ENCODE results near the gene CARD9.
"Not testable (repeated sequence)": the region's sequence is repeated elsewhere in the genome, so short reads cannot be mapped to it uniquely, and the experiment has no call there.

Gene CARD9

GRCh38 chr9:136319955-136320354, 53.5 kb downstream of the CARD9 start:
- CTCF ChIA-PET, H3K4me3 Mint-ChIP-seq, H3K27ac Mint-ChIP-seq, H3K36me3 Mint-ChIP-seq, DNase-seq, H3K4me1 Mint-ChIP-seq: not testable (repeated sequence)
- peaks cover 32% of the 10 kb centered on the region for H3K27me3 Mint-ChIP-seq
- H3K9me3 Mint-ChIP-seq, result peaks cover 18% of the 10 kb centered on the region

- H3K36me3 Mint-ChIP-seq, DNase-seq, H3K4me1 Mint-ChIP-seq, CTCF ChIA-PET, H3K4me3 Mint-ChIP-seq, H3K27ac Mint-ChIP-seq: not testable (repeated sequence)
- Mint-ChIP-seq H3K27me3 (peaks cover 29% of the 10 kb centered on the region), H3K9me3 (peaks cover 25% of the 10 kb centered on the region)
These were observed 54.2 kb downstream of the CARD9 start for GRCh38 chr9:136319244-136319643.

- DNase-seq, result no peak
- no peak overlapping the region for H3K4me3 Mint-ChIP-seq
- peaks cover 25% of the 10 kb centered on the region for H3K27me3 Mint-ChIP-seq
- peaks cover 25% of the 10 kb centered on the region for H3K9me3 Mint-ChIP-seq
- CTCF ChIA-PET, result no interaction called here
- H3K4me1 Mint-ChIP-seq, result no peaks in the 10 kb centered on the region
- peaks cover 3% of the 10 kb centered on the region for H3K36me3 Mint-ChIP-seq
- no peak overlapping the region for H3K27ac Mint-ChIP-seq
These were observed 54.7 kb downstream of the CARD9 start for GRCh38 chr9:136318776-136319241.

GRCh38 chr9:136318111-136318775, 55.2 kb downstream of the CARD9 start:
- H3K4me3 Mint-ChIP-seq, result no peak overlapping the region
- H3K9me3 Mint-ChIP-seq, result peaks cover 25% of the 10 kb centered on the region
- no peak overlapping the region for H3K27ac Mint-ChIP-seq
- CTCF ChIA-PET, result no interaction called here
- H3K4me1 Mint-ChIP-seq, result no peaks in the 10 kb centered on the region
- H3K36me3 Mint-ChIP-seq, result peaks cover 3% of the 10 kb centered on the region
- DNase-seq, result no peak
- H3K27me3 Mint-ChIP-seq, result peaks cover 19% of the 10 kb centered on the region

GRCh38 chr9:136317695-136318094, 55.8 kb downstream of the CARD9 start:
- no peak for DNase-seq
- Mint-ChIP-seq H3K36me3 (peaks cover 3% of the 10 kb centered on the region), H3K4me1 (no peaks in the 10 kb centered on the region), H3K9me3 (peaks cover 25% of the 10 kb centered on the region), H3K27ac (no peak overlapping the region), H3K27me3 (peaks cover 14% of the 10 kb centered on the region), H3K4me3 (no peak overlapping the region)
- CTCF ChIA-PET, result no interaction called here

GRCh38 chr9:136316896-136317676, 56.4 kb downstream of the CARD9 start:
- H3K36me3 Mint-ChIP-seq, result peaks cover 3% of the 10 kb centered on the region
- no peaks in the 10 kb centered on the region for H3K4me1 Mint-ChIP-seq
- no peak overlapping the region for H3K4me3 Mint-ChIP-seq
- H3K27ac Mint-ChIP-seq, result no peak overlapping the region
- peaks cover 9% of the 10 kb centered on the region for H3K27me3 Mint-ChIP-seq
- H3K9me3 Mint-ChIP-seq, result peaks cover 25% of the 10 kb centered on the region
- CTCF ChIA-PET, result no interaction called here
- DNase-seq, result no peak

- no peak overlapping the region for H3K27ac Mint-ChIP-seq
- H3K27me3 Mint-ChIP-seq, result peaks cover 1% of the 10 kb centered on the region
- peaks cover 25% of the 10 kb centered on the region for H3K9me3 Mint-ChIP-seq
- H3K4me3 Mint-ChIP-seq, result no peak overlapping the region
- CTCF ChIA-PET, result no interaction called here
- H3K4me1 Mint-ChIP-seq, result no peaks in the 10 kb centered on the region
- DNase-seq, result no peak
- H3K36me3 Mint-ChIP-seq, result peaks cover 3% of the 10 kb centered on the region
These were observed 57.2 kb downstream of the CARD9 start for GRCh38 chr9:136316271-136316751.

GRCh38 chr9:136314944-136315343, 58.5 kb downstream of the CARD9 start:
- no peak overlapping the region for H3K4me3 Mint-ChIP-seq
- no peak for DNase-seq

GRCh38 chr9:136314056-136314416, 59.4 kb downstream of the CARD9 start:
- Mint-ChIP-seq H3K36me3 (peaks cover 3% of the 10 kb centered on the region), H3K9me3 (peaks cover 25% of the 10 kb centered on the region), H3K4me3 (no peak overlapping the region), H3K27ac (no peak overlapping the region), H3K27me3 (no peaks in the 10 kb centered on the region), H3K4me1 (no peaks in the 10 kb centered on the region)
- DNase-seq, result no peak
- CTCF ChIA-PET, result no interaction called here

More at GRCh38 chr9:136314944-136315343, 58.5 kb downstream of the CARD9 start:
- peaks cover 3% of the 10 kb centered on the region for H3K36me3 Mint-ChIP-seq
- no peaks in the 10 kb centered on the region for H3K27me3 Mint-ChIP-seq
- CTCF ChIA-PET, result no interaction called here
- peaks cover 25% of the 10 kb centered on the region for H3K9me3 Mint-ChIP-seq
- no peak overlapping the region for H3K27ac Mint-ChIP-seq
- H3K4me1 Mint-ChIP-seq, result no peaks in the 10 kb centered on the region

All from activated naive CD4-positive, alpha-beta T cell treated with anti-CD3 and anti-CD28 coated beads, Interleukin-2, amount 10 ng/mL, durations not matched to agents 7 days and 5 days (primary cell).